HepG2 (cell line): Measurements from ENCODE around the gene PDLIM4. TPM values are rescaled to one million over a fixed set of nuclear protein-coding genes. Genes with fewer than 3 reads are reported as not detected.

Experiments
- DNMT3B ChIP-seq: conservative IDR thresholded peaks from 2 replicates; pipeline ENCODE4 v1.6.1; 2016; ENCODE audit warnings: missing biosample characterization, control low read depth
- ELF3 ChIP-seq: IDR thresholded peaks from 2 replicates; pipeline ENCODE4 v1.6.1; 2016; ENCODE audit warnings: missing genetic modification reagents, missing compliant biosample characterization
- HHEX ChIP-seq: IDR thresholded peaks from 2 replicates; pipeline ENCODE4 v1.6.1; 2016; ENCODE audit warnings: control low read depth
- HNRNPK ChIP-seq: fragments of 200-400 bp; formaldehyde crosslinking; IDR thresholded peaks from 2 replicates; pipeline ENCODE4 v1.6.1; 2018; ENCODE audit warnings: low read length, low read depth, moderate library complexity, mild to moderate bottlenecking; ENCODE audit not compliant: poor library complexity, severe bottlenecking
- HOXA5 ChIP-seq: sonication (generic); formaldehyde crosslinking; IDR thresholded peaks from 2 replicates; pipeline ENCODE4 v1.4.0; 2020; ENCODE audit warnings: missing genetic modification reagents
- JUNB ChIP-seq: sonication (generic); formaldehyde crosslinking; IDR thresholded peaks from 2 replicates; pipeline ENCODE4 v1.8.0; 2022; ENCODE audit warnings: missing genetic modification reagents, mild to moderate bottlenecking, borderline replicate concordance
- KDM5B ChIP-seq: sonication (generic); formaldehyde crosslinking; IDR thresholded peaks from 2 replicates; pipeline ENCODE4 v1.4.0; 2020; ENCODE audit warnings: missing genetic modification reagents, mild to moderate bottlenecking, borderline replicate concordance
- KMT2B ChIP-seq: IDR thresholded peaks from 2 replicates; pipeline ENCODE4 v1.6.1; 2016; ENCODE audit warnings: missing genetic modification reagents, missing compliant biosample characterization
- MED13 ChIP-seq: sonication (generic); formaldehyde crosslinking; IDR thresholded peaks from 2 replicates; pipeline ENCODE4 v1.5.0; 2020; ENCODE audit warnings: missing genetic modification reagents
- NFRKB ChIP-seq: fragments of 450-650 bp; IDR thresholded peaks from 2 replicates; pipeline ENCODE4 v1.6.1; 2017
- PAF1 ChIP-seq: IDR thresholded peaks from 2 replicates; pipeline ENCODE4 v1.6.1; 2016; ENCODE audit warnings: missing genetic modification reagents, missing compliant biosample characterization
- PHF5A ChIP-seq: IDR thresholded peaks from one replicate; pipeline ENCODE4 v1.6.1; 2018; ENCODE audit warnings: low read depth, missing genetic modification reagents; ENCODE audit not compliant: unreplicated experiment
- RBM39 ChIP-seq: fragments of 200-400 bp; formaldehyde crosslinking; IDR thresholded peaks from one replicate; pipeline ENCODE4 v1.6.1; 2018; ENCODE audit warnings: antibody characterized with exemption, mild to moderate bottlenecking, low read depth, low read length; ENCODE audit not compliant: poor library complexity, severe bottlenecking
- SALL1 ChIP-seq: sonication (generic); formaldehyde crosslinking; IDR thresholded peaks from 2 replicates; pipeline ENCODE4 v1.8.0; 2022; ENCODE audit warnings: mild to moderate bottlenecking, missing genetic modification reagents
- SMARCC2 ChIP-seq: fragments of 450-650 bp; IDR thresholded peaks from 2 replicates; pipeline ENCODE4 v1.6.1; 2017; ENCODE audit warnings: antibody characterized with exemption, mild to moderate bottlenecking
- TBX2 ChIP-seq: sonication (generic); formaldehyde crosslinking; IDR thresholded peaks from 2 replicates; pipeline ENCODE4 v1.5.0; 2020; ENCODE audit warnings: missing genetic modification reagents, mild to moderate bottlenecking, borderline replicate concordance
- TCF7L2 ChIP-seq: IDR thresholded peaks from 2 replicates; pipeline ENCODE4 v1.6.1; 2011; ENCODE audit warnings: mild to moderate bottlenecking, low read depth, low read length, moderate library complexity
- ZFYVE20 ChIP-seq: sonication (generic); formaldehyde crosslinking; IDR thresholded peaks from 2 replicates; pipeline ENCODE4 v1.8.0; 2023; ENCODE audit warnings: low read depth, mild to moderate bottlenecking, moderate library complexity, missing genetic modification reagents, borderline replicate concordance
- ZMYM3 ChIP-seq: sonication (generic); formaldehyde crosslinking; IDR thresholded peaks from 2 replicates; pipeline ENCODE4 v1.5.1; 2020; ENCODE audit warnings: mild to moderate bottlenecking, missing genetic modification reagents
- ZNF225 ChIP-seq: sonication (generic); formaldehyde crosslinking; IDR thresholded peaks from 2 replicates; pipeline ENCODE4 v1.4.0; 2020; ENCODE audit warnings: mild to moderate bottlenecking, missing genetic modification reagents
- ZNF33B ChIP-seq: sonication (generic); formaldehyde crosslinking; IDR thresholded peaks from 2 replicates; pipeline ENCODE4 v1.5.1; 2020; ENCODE audit warnings: mild to moderate bottlenecking, missing genetic modification reagents
- ZNF564 ChIP-seq: sonication (generic); formaldehyde crosslinking; IDR thresholded peaks from 2 replicates; pipeline ENCODE4 v1.8.1; 2023; ENCODE audit warnings: mild to moderate bottlenecking, missing genetic modification reagents
- ZNF607 ChIP-seq: sonication (generic); formaldehyde crosslinking; IDR thresholded peaks from 2 replicates; pipeline ENCODE4 v1.5.1; 2020; ENCODE audit warnings: missing genetic modification reagents, mild to moderate bottlenecking, borderline replicate concordance
- ZNF709 ChIP-seq: sonication (generic); formaldehyde crosslinking; IDR thresholded peaks from 2 replicates; pipeline ENCODE4 v1.5.0; 2020; ENCODE audit warnings: mild to moderate bottlenecking, missing genetic modification reagents
- ZNF713 ChIP-seq: sonication (generic); formaldehyde crosslinking; IDR thresholded peaks from 2 replicates; pipeline ENCODE4 v1.4.0; 2020; ENCODE audit warnings: mild to moderate bottlenecking, missing genetic modification reagents
- ZSCAN31 ChIP-seq: sonication (generic); formaldehyde crosslinking; IDR thresholded peaks from 2 replicates; pipeline ENCODE4 v1.5.0; 2020; ENCODE audit warnings: low read depth, mild to moderate bottlenecking, missing genetic modification reagents
- polyA plus RNA-seq, 8 experiments: library from polyadenylated mRNA; depleted of rRNA in 3 of 8; stranded (reverse) in 7 of 8; unstranded in 1 of 8; fragments of >200 nt; fragmentation: Illumina TruSeq in 4 of 8; extraction: Trizol in 4 of 8; gene quantifications; 2 replicates each; pipeline versions ENCODE4 v1.2.1 to v1.2.3, GENCODE V29; 2011 to 2016; ENCODE audit warnings: low read depth in 4 of 8, missing spikeins in 1 of 8, mixed read lengths in 1 of 8; ENCODE audit not compliant: insufficient read depth in 1 of 8
- total RNA-seq, 5 experiments: library from RNA; depleted of rRNA; stranded (reverse); fragments of >200 nt; fragmentation: Illumina TruSeq; extraction: Trizol; gene quantifications; 2 replicates each; pipeline ENCODE4 v1.2.3, GENCODE V29; 2016; ENCODE audit warnings: low read depth in 1 of 5
- TF ChIP-seq, protein P1 (sequence below): sonication (generic); formaldehyde crosslinking; conservative IDR thresholded peaks from 2 replicates; pipeline ENCODE4 v1.8.0; 2022; ENCODE audit warnings: mild to moderate bottlenecking, moderate library complexity, missing genetic modification reagents
- TF ChIP-seq, protein P2 (sequence below): sonication (generic); formaldehyde crosslinking; IDR thresholded peaks from 2 replicates; pipeline ENCODE4 v1.5.1; 2020; ENCODE audit warnings: mild to moderate bottlenecking, missing genetic modification reagents, moderate library complexity

PDLIM4 gene
- total and polyA plus RNA-seq, 2 of the 13 experiments (the other 11 are each of a cell fraction or from before 2014, with no cell fraction given), result 1.1 to 2.3 TPM

DNA sequence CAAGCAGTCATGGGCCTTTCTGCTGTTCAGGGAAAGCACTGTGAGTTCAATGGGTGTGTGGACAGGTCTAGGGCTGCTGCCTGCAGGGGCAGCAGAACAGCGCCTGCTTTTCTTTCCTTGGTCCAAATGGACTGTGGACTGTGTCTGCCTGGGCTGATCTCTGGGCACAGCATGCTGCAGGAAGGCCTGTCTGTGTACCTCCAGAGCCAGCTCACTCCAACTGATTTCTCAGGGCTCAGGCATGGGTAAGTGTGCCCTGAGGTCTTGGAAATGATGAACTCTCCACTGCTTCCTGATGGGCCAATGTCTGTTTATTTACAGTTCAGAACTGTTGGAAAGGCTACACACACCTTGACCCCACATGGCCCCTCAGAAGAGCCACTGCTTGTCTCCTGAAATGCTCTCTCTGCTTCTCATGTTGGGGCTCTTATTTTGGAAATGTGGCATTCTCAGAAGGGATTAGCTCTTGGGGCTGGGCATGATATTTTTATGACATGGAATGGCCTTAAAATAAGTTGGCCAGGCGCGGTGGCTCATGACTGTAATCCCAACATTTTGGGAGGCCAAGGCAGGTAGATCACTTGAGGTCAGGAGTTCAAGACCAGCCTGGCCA is 63.7 kb downstream of the PDLIM4 start (continued):
- TF ChIP-seq, protein P1, sequence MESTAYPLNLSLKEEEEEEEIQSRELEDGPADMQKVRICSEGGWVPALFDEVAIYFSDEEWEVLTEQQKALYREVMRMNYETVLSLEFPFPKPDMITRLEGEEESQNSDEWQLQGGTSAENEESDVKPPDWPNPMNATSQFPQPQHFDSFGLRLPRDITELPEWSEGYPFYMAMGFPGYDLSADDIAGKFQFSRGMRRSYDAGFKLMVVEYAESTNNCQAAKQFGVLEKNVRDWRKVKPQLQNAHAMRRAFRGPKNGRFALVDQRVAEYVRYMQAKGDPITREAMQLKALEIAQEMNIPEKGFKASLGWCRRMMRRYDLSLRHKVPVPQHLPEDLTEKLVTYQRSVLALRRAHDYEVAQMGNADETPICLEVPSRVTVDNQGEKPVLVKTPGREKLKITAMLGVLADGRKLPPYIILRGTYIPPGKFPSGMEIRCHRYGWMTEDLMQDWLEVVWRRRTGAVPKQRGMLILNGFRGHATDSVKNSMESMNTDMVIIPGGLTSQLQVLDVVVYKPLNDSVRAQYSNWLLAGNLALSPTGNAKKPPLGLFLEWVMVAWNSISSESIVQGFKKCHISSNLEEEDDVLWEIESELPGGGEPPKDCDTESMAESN (CRISPR knock-in tag), result no peak
- TF ChIP-seq ZMYM3 (CRISPR knock-in tag), result no peak
- TF ChIP-seq ZNF564, result no peak
- TF ChIP-seq SMARCC2, result no peak
- TF ChIP-seq ZNF607 (CRISPR knock-in tag), result 0 out of 2 replicates have a peak, but pooled peaks have one; percentile 47
- no peak for TF ChIP-seq MED13
- TF ChIP-seq ZSCAN31, result 0 out of 2 replicates have a peak, but pooled peaks have one; percentile 30
- TF ChIP-seq KDM5B (CRISPR knock-in tag), result no peak
- TF ChIP-seq ZNF713 (CRISPR knock-in tag), result no peak
- 0 out of 2 replicates have a peak, but pooled peaks have one; percentile 20 for TF ChIP-seq TBX2 (CRISPR knock-in tag)
- peak; percentile 24; the same call in 1 of the 2 replicates for TF ChIP-seq SALL1 (CRISPR knock-in tag)
- no peak for TF ChIP-seq DNMT3B (CRISPR knock-in tag)
- no peak for TF ChIP-seq HHEX (CRISPR knock-in tag)
- TF ChIP-seq ZNF225, result no peak
- TF ChIP-seq PAF1 (CRISPR knock-in tag), result no peak
- no peak for TF ChIP-seq HOXA5 (CRISPR knock-in tag)
- no peak for TF ChIP-seq RBM39
- no peak for TF ChIP-seq NFRKB
- 0 out of 2 replicates have a peak, but pooled peaks have one; percentile 35 for TF ChIP-seq ELF3 (CRISPR knock-in tag)
- no peak for TF ChIP-seq HNRNPK
- no peak for TF ChIP-seq JUNB (CRISPR knock-in tag)
- TF ChIP-seq PHF5A (CRISPR knock-in tag), result no peak
- TF ChIP-seq TCF7L2, result no peak
- no peak for TF ChIP-seq ZFYVE20
- TF ChIP-seq, protein P2, sequence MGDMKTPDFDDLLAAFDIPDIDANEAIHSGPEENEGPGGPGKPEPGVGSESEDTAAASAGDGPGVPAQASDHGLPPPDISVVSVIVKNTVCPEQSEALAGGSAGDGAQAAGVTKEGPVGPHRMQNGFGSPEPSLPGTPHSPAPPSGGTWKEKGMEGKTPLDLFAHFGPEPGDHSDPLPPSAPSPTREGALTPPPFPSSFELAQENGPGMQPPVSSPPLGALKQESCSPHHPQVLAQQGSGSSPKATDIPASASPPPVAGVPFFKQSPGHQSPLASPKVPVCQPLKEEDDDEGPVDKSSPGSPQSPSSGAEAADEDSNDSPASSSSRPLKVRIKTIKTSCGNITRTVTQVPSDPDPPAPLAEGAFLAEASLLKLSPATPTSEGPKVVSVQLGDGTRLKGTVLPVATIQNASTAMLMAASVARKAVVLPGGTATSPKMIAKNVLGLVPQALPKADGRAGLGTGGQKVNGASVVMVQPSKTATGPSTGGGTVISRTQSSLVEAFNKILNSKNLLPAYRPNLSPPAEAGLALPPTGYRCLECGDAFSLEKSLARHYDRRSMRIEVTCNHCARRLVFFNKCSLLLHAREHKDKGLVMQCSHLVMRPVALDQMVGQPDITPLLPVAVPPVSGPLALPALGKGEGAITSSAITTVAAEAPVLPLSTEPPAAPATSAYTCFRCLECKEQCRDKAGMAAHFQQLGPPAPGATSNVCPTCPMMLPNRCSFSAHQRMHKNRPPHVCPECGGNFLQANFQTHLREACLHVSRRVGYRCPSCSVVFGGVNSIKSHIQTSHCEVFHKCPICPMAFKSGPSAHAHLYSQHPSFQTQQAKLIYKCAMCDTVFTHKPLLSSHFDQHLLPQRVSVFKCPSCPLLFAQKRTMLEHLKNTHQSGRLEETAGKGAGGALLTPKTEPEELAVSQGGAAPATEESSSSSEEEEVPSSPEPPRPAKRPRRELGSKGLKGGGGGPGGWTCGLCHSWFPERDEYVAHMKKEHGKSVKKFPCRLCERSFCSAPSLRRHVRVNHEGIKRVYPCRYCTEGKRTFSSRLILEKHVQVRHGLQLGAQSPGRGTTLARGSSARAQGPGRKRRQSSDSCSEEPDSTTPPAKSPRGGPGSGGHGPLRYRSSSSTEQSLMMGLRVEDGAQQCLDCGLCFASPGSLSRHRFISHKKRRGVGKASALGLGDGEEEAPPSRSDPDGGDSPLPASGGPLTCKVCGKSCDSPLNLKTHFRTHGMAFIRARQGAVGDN (CRISPR knock-in tag), result peak; percentile 61
- TF ChIP-seq ZNF33B (CRISPR knock-in tag), result no peak
- TF ChIP-seq ZNF709, result no peak
- TF ChIP-seq KMT2B (CRISPR knock-in tag), result no peak
